NCI-H82 (cell line): Measurements from ENCODE around the gene PKP3.
"Not testable (repeated sequence)": the region's sequence is repeated elsewhere in the genome, so short reads cannot be mapped to it uniquely, and the experiment has no call there.

Experiments
- DNase-seq: peaks from one replicate; lab custom pipeline; 2025; lab: John Stamatoyannopoulos, UW

The PKP3 gene

GRCh38 chr11:425301-425700 is 31.3 kb downstream of the PKP3 start:
- no peak for DNase-seq

- DNase-seq = no peak
Measured at GRCh38 chr11:426851-427250, 32.8 kb downstream of the PKP3 start.

GRCh38 chr11:428295-428694 is 34.3 kb downstream of the PKP3 start:
- DNase-seq = no peak

- no peak for DNase-seq
Measured at GRCh38 chr11:429391-429790, 35.4 kb downstream of the PKP3 start.

- no peak for DNase-seq
Measured at GRCh38 chr11:429931-430456, 36.0 kb downstream of the PKP3 start.

GRCh38 chr11:431921-432320 is 37.9 kb downstream of the PKP3 start:
- no peak for DNase-seq

GRCh38 chr11:432501-433100 is 38.6 kb downstream of the PKP3 start:
- no peak for DNase-seq

GRCh38 chr11:433111-433510 is 39.1 kb downstream of the PKP3 start:
- DNase-seq = no peak

- no peak for DNase-seq
Measured at GRCh38 chr11:433641-434040, 39.6 kb downstream of the PKP3 start.

GRCh38 chr11:434496-434895 is 40.5 kb downstream of the PKP3 start:
- DNase-seq = no peak

- not testable (repeated sequence) for DNase-seq
Measured at GRCh38 chr11:434999-435740, 41.2 kb downstream of the PKP3 start.

- no peak for DNase-seq
Measured at GRCh38 chr11:437228-437870, 43.3 kb downstream of the PKP3 start.

GRCh38 chr11:438101-438844 is 44.3 kb downstream of the PKP3 start:
- DNase-seq = no peak

- DNase-seq = no peak
Measured at GRCh38 chr11:439315-440064, 45.5 kb downstream of the PKP3 start.

GRCh38 chr11:440065-441042 is 46.3 kb downstream of the PKP3 start:
- peak; percentile 21 for DNase-seq

GRCh38 chr11:441043-441417 is 47.0 kb downstream of the PKP3 start:
- no peak for DNase-seq

- peak; percentile 27 for DNase-seq
Measured at GRCh38 chr11:441418-442274, 47.6 kb downstream of the PKP3 start, which contains the start of gene ANO9. Gene ANO9, minus strand, starts transcription at chr11:442011. Its CDS starts 85 bp downstream, at chr11:441926.

- no peak for DNase-seq
Measured at GRCh38 chr11:442611-443081, 48.6 kb downstream of the PKP3 start.

- DNase-seq = peak; percentile 25
Measured at GRCh38 chr11:443542-444199, 49.7 kb downstream of the PKP3 start.
